Activated T-cell treated with anti-CD3 and anti-CD28 coated beads, Interleukin-2, amount 50 U/mL, for 1 hour (primary cell): Measurements from ENCODE around the gene POU2F3.

ENCODE experiments used
- DNase-seq: peaks from one replicate; pipeline ENCODE4 v3.0.0-alpha.2; 2020

POU2F3 gene

DNA sequence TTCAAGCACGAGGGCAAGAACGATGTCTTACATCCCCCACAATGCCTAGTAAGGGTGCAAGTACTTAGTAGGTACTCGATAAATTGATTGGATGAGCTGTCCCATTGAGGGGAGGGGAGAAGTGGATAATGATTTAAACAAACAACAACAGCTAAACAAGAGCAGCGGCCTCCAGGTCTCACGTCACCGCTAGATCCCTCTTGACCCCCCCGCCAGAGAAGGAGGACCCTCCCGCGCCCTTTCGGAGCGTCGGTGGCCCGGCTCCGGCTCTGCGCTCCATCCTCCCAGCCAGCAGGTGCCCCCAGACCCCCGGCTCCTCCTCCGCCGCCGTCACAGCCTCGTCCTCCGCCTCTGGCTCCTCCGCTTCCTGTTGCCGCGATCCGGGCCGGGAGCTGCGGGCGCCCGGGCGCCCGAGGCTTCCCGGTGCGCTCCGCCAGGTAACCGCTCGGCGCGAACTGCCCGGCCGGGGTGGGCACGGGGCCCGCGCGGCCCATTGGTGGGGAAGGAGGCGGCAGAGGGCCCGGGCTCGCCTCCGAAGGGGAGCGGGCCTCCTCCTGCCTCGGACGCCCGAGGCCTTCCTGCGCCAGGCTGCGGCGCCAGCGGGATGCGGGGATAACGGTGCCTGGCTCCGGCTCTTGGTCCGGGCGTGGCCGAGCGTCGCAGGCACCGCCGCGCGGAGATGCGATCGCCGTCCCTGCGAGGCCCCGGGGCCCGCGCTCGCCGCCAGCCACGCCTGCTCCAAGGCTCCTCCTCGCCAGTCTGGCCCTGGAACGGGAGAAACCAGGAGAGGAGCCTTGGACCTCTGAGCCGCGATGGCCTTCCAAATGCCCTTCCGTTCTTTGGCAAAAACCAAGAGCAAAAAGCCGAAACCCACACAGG, 85.2 kb downstream of the POU2F3 start, which contains the start of gene TLCD5:
TLCD5 (plus strand) TSS at position 368 of the 879 bp plus-strand sequence. CDS start 2,143 bp downstream, outside the sequence.
- peak; percentile 45 for DNase-seq

- no peak for DNase-seq
Measured at GRCh38 chr11:120326228-120326627, 86.3 kb downstream of the POU2F3 start.

DNA sequence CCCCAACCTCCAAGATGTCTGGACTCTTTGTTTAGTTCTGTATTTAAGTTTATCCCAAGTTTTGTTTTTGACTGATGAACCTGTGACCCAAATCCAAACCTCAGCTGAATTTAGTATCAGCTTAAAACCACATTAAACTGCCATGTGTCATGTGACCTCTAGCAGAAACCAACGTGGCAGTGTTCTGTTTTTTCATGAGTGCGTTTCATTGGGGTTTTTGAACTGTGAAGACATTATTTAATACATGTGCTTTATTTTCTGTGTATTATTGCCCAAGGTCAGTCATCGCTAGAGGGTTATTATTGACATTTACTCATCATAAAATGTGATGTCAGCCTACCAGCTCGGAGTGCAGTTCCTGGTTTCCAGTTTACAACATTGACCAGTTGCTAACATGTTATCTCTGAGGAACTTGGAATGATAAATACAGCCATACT, 86.9 kb downstream of the POU2F3 start:
- no peak for DNase-seq

DNA sequence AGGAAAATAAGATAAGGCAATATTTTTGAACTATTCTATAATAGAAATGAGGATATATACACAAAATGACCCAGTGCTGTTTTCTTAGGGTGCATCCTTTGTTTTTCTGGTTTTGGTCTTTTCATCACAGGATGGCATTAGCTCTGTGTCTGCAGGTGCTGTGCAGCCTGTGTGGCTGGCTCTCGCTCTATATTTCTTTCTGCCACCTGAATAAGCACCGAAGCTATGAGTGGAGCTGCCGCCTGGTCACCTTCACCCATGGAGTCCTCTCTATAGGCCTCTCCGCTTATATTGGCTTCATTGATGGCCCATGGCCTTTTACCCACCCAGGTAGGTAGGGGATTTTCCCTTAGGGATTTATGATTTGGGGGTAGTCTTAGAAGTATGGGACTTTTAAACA, 87.4 kb downstream of the POU2F3 start:
- no peak for DNase-seq

DNA sequence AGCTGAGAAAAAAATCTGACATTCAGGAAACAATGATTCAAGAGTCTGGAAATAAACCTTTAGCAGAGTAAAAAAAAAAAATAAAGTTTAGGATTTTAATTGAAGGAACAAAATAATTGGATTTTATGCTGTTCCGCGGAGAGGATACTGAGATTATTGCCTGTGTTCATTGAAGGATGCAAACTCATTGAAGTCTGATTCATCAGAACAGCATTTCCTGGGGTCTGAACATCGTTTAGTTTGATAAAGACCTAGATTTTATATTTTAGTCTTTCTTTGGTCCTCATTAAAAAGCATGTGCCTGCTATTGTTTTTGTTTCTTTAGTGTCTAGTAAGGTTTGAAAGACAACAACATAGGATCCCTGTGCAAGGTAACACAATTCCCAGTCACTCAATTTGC, 89.6 kb downstream of the POU2F3 start:
- no peak for DNase-seq

GRCh38 chr11:120330045-120330444, 90.1 kb downstream of the POU2F3 start:
- DNase-seq, result no peak

- DNase-seq, result no peak
Measured at GRCh38 chr11:120331301-120331996, 91.5 kb downstream of the POU2F3 start.

DNA sequence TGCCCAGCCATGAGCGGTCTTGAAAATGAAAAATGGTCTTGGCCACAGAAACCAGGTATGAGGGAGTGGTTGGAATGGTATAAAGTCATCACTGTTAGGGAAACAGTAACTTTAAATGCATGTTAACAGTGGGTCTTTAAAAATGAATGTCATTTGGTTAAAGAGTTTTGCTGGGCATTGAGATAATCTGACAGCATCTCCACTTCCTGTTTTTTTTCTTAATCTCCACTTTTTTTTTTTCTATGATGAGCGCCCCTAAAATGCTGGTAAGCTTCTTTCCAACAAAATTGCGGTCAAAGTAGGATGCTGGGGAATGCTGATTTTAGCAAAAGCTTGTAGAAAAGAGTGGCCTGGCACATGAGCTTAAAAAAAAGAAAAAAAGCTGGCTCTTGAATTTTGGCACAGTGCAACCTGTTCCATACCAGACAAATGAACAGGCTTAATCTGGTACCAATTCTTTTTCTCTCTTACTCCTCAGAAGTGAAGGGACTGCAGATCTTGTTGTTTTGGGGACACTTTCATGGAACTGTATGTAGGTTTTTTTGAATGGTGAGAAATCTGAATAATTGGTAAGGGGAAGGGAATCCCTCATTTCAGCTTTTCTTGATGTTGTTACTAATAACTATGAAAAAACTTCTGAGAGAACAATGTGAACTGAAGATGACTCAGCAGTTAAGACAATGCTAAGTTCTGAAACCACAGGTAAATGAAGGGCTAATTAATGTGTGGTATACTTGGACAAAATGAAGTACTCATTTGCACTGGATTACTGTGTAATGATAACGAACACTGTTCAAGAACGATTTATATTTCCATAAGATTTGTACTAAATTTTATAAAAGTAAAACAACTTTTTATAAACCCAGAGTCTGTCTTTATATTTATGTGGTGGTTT, 93.1 kb downstream of the POU2F3 start:
- DNase-seq, result no peak

- no peak for DNase-seq
Measured at GRCh38 chr11:120333801-120334200, 93.9 kb downstream of the POU2F3 start.

GRCh38 chr11:120334332-120334731, 94.4 kb downstream of the POU2F3 start:
- no peak for DNase-seq

DNA sequence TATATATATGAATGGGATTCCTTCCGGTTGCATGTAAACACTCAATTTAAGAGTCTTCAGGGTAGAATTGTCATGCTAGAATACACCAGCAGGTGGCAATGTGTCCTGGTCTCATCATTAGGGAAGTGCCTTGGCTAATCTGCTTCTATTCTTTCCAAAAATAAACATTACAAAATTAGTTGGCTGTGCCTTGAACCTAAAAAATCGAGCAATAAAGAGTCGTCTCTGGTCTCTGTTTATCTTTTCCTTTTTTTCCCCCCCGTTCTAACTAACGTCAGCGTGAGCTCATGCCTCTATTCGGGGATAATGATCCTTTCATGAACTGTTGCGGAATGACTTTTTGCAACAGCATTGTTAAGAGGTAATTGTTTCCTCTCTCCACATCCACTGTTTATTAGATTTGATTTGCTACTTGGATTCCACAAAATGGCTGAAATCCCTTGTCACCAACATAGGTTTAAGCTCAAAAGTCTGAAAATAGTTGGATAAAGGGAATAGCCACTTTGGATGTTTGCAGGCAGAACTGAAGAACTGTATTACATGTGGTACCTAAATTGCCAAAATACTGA, 95.0 kb downstream of the POU2F3 start:
- DNase-seq, result no peak

- DNase-seq, result no peak
Measured at GRCh38 chr11:120335556-120335907, 95.6 kb downstream of the POU2F3 start.

GRCh38 chr11:120335908-120336640, 96.1 kb downstream of the POU2F3 start, which contains the start of gene ARHGEF12:
Gene ARHGEF12, plus strand, starts transcription at chr11:120336413. Its CDS starts 831 bp downstream, at chr11:120337244.
- DNase-seq, result peak; percentile 76

- DNase-seq, result peak; percentile 40
Measured at GRCh38 chr11:120336641-120337354, 96.9 kb downstream of the POU2F3 start.

DNA sequence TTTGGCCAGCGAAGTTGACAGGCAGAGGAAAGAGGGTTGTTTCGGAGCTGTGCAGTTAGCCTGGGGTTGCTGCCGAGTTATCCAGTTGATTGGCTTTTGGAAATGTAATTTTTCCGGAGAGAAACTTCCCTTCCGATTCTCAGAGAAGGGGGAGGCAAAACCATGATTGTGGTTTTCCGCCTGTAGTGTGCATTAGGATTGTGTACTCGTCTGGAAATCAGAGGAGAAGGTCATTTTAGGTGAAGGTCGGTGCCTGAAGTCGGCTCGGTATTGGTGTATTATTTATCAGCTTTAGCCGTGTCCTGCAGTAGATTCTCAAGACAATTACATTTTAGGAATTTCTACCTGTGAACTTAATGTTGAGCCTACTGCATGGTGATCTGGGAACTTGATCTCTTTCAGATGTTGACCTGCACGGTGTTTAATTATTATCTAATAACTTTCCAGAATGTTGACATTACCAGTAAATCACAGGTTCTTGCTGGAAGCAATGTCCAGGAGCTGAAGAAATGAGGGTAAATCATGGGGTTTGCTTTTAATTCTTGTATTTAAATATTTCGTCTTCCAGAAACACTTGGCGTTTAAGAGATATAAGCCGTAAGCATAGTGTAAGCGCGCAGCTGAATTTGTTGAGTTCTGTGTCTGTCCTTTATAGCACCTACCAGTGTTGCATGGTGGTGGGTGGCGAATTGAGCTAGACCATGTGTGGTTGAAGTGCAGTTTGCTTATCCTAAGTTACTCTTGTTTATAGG, 97.6 kb downstream of the POU2F3 start:
- DNase-seq, result no peak

GRCh38 chr11:120338107-120338933, 98.4 kb downstream of the POU2F3 start:
- no peak for DNase-seq

- no peak for DNase-seq
Measured at GRCh38 chr11:120339394-120339890, 99.5 kb downstream of the POU2F3 start.

DNA sequence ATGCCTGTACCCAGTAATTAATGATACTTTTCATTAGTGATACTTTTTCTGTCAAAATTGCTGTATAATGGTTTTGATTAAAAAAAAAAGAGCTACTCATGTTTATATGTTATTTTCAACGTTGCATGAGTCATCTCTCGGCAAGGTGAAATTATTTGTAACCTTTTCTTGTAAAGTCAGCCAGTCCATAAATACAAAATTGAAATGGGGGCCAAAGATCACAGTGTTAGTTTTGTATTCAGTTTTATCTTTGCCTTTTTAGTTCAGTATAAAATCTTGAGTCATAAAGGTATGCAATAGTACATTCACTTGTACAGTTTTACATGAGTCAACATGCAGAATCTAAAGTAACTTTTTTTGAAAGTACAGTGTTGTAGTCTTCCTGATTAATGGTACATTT, 100.6 kb downstream of the POU2F3 start:
- no peak for DNase-seq

GRCh38 chr11:120342226-120342625, 102.3 kb downstream of the POU2F3 start:
- DNase-seq, result no peak
